ENCODE data around the gene RBM33.

RBM33 gene

GRCh38 chr7:155818154-155818819, 173.8 kb downstream of the RBM33 start:
- no peak for DNase-seq (ENCODE audit: low read depth in 2 of 2, low spot score in 1 of 2)

- no peak for DNase-seq (ENCODE audit: low read depth in 2 of 2, low spot score in 1 of 2)
Measured at GRCh38 chr7:155818820-155819168, 174.3 kb downstream of the RBM33 start.

DNA sequence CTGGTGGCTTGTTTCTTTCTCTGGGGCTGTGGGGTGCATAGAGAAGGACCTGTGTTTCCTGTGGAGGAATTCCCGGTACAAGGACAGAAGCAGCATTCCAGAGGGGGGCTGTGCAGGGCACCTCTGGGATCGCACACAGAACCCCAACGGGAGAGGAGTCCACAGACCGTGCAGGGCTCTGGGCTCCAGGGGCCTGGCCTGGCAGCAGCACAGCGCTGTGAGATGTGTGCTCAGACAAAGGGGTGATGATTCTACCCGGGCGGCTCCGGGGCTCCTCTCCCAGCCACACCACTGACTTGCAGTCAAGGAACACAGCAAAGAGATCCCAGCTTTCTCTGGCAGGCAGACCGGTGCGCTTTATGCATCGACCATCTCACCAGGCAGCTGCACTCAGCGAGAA, 174.7 kb downstream of the RBM33 start:
- no peak for DNase-seq (ENCODE audit: low read depth in 2 of 2, low spot score in 1 of 2)

DNA sequence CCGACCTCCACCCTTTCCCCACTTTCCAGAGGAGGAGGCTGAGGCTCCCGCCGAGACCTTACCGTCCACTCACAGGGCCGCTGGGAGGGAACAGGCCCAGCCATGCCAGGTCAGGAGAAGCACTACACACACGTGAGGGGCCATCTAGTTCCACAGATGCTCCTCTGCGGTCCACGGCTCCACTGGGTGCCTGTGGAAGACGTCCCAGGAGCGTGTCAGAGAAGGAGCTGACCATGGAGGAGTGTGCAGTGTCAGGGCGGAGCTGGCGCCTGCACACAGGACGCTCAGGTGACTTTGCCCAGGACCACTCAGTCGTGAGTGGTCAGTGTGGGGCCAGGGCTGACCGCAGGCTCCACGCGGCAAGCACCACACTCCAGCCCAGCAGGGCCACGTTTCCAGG, 175.8 kb downstream of the RBM33 start:
- DNase-seq (ENCODE audit: low read depth in 2 of 2, low spot score in 1 of 2): no peak

DNA sequence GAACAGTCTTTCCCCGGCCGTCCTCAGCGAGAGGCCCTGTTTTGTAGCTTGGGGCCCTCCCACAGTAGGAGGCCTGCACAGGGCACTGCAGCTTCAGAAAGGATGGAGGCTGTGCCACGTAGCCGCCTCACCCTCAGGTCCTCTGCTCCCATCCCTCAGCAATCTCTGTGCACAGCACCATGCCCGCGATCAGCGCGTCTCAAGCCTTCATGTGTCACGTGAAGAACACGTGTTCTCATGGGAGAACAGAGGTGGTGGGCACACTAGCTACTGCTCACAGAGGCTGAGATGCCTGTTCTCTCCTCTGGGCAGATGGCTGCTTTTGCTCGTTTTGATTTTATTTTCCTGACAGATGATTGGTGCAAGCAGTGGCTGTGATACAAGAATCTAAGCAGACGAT, 176.3 kb downstream of the RBM33 start:
- no peak for DNase-seq (ENCODE audit: low read depth in 2 of 2, low spot score in 1 of 2)

DNA sequence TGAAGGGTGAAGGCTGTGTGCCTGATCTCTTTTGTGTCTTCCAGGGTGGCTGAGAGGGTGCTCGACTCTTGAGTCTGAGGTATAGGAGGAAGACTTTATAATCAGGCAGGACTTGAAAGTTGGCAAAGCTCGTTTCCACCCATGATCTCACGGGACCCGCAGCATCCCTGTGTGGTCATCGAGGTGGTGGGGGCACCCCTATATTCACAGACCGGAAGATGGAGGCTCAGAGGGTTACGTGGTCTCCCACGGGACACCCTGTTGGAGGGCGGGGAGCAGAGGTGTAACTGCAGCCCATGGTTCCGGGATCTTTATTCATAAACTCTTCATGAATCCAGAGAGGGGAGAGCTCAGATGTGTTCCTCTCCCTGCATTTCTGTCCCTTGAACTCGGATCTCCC, 177.4 kb downstream of the RBM33 start:
- DNase-seq (ENCODE audit: low read depth in 2 of 2, low spot score in 1 of 2): no peak

- no peak for DNase-seq (ENCODE audit: low read depth in 2 of 2, low spot score in 1 of 2)
Measured at GRCh38 chr7:155824227-155824886, 179.9 kb downstream of the RBM33 start.

- DNase-seq (ENCODE audit: low read depth in 2 of 2, low spot score in 1 of 2): no peak
Measured at GRCh38 chr7:155825336-155825735, 180.9 kb downstream of the RBM33 start.

- no peak for DNase-seq (ENCODE audit: low read depth in 2 of 2, low spot score in 1 of 2)
Measured at GRCh38 chr7:155829796-155830470, 185.5 kb downstream of the RBM33 start.
